Measurements from ENCODE around the gene ST3GAL2. TPM values are rescaled to one million over a fixed set of nuclear protein-coding genes. Genes with fewer than 3 reads are reported as not detected.
"Not testable (repeated sequence)": the region's sequence is repeated elsewhere in the genome, so short reads cannot be mapped to it uniquely, and the experiment has no call there.

ST3GAL2 gene
- total RNA-seq, 1 experiment from 2014 or later: 8.9 TPM

DNA sequence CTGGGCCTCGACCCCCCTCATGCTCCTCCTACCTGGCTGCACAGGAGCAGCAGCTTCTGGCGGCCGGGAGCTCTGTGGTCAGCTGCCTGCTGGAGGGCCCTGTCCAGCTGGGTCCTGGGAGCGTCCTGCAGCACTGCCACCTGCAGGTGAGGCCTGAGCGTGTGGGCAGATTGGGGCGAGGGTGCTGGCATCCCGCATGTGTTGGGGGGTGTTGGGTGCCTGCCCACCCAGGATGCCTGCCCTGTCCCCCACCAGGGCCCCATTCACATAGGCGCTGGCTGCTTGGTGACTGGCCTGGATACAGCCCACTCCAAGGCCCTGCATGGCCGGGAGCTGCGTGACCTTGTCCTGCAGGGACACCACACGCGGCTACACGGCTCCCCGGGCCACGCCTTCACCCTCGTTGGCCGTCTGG, 32.0 kb upstream of the ST3GAL2 start:
- Histone ChIP-seq H3K36me3 (no peaks in the 10 kb centered on the region), H3K27me3 (no peaks in the 10 kb centered on the region), H3K9me3 (no peaks in the 10 kb centered on the region), H3K4me3 (no peak overlapping the region)
- DNase-seq: no peak

GRCh38 chr16:70470141-70470926, 31.4 kb upstream of the ST3GAL2 start:
- Histone ChIP-seq H3K36me3 (no peaks in the 10 kb centered on the region), H3K4me3 (no peak overlapping the region), H3K9me3 (no peaks in the 10 kb centered on the region), H3K27me3 (no peaks in the 10 kb centered on the region)
- no peak for DNase-seq

DNA sequence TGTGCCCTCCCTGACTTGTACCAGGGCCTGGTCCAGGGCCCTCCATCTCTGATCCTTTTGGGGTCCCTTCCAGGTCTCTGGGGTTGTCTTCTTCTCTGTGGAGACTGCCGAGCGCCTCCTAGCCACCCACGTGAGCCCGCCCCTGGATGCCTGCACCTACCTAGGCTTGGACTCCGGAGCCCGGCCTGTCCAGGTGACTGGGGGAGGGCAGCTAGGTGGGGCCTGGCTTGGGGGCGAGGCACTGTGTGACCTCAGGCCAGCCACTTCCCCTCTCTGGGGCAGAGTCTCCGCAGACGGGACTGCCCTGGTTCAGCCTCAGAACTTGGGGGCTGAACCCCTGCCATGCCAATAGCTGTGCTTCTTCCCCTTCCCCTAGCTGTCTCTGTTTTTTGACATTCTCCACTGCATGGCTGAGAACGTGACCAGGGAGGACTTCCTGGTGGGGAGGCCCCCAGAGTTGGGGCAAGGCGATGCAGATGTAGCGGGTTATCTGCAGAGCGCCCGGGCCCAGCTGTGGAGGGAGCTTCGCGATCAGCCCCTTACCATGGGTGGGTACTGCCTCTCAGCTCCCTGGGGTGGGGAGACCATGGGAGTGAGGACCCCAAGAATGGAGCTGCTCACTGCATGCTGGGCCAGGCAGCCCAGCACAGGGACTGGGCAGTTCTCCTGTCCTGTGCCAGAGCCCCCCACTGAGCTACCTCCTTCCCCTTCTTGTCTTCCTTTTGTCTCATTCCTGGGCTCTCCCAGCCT, 30.1 kb upstream of the ST3GAL2 start:
- Histone ChIP-seq H3K9me3 (no peaks in the 10 kb centered on the region), H3K36me3 (no peaks in the 10 kb centered on the region), H3K4me3 (no peak overlapping the region), H3K27me3 (no peaks in the 10 kb centered on the region)
- no peak for DNase-seq

DNA sequence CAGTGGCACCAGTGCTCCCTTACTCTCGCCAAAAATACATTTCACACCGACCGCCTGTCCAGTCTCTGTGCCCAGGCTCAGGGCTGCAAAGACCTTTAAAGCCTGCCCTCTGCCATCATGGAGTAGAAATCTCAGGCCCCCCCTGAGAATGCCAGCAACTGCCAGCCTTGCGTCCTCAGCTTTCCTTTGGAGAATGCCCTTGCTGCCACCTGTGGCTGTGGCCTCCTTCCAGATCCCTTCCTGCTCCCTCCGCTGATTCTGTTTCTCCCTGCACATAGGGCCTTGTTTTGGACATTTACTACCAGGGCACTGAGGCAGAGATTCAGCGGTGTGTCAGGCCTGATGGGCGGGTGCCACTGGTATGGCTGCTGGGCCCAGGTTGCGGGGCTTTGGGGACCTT, 28.7 kb upstream of the ST3GAL2 start:
- Histone ChIP-seq H3K9me3 (no peaks in the 10 kb centered on the region), H3K27me3 (no peaks in the 10 kb centered on the region), H3K4me3 (no peak overlapping the region), H3K36me3 (no peaks in the 10 kb centered on the region)
- no peak for DNase-seq

DNA sequence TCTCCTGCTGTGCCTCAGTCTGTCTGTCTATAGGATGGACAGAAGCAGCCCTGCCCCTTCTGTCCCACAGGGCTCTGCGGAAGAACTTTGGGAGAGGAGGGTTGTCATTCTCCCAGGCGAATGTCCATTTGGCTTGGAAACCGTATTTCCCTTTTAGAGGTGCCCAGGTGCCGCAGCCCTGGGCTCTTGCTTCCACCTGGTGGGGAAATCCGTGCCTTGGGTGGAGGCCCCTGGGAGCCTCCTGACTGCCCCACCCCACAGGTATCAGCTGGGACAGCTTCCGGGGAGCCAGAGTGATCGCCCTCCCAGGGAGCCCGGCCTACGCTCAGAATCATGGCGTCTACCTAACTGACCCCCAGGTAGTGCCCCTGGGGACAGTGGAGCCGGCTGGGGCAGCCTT, 28.2 kb upstream of the ST3GAL2 start:
- DNase-seq: no peak
- Histone ChIP-seq H3K27me3 (no peaks in the 10 kb centered on the region), H3K4me3 (no peak overlapping the region), H3K9me3 (no peaks in the 10 kb centered on the region), H3K36me3 (no peaks in the 10 kb centered on the region)

GRCh38 chr16:70466805-70467076, 27.8 kb upstream of the ST3GAL2 start:
- no peaks in the 10 kb centered on the region for H3K9me3 ChIP-seq
- no peaks in the 10 kb centered on the region for H3K36me3 ChIP-seq
- no peak for DNase-seq
- no peak overlapping the region for H3K4me3 ChIP-seq
- H3K27me3 ChIP-seq: no peaks in the 10 kb centered on the region

DNA sequence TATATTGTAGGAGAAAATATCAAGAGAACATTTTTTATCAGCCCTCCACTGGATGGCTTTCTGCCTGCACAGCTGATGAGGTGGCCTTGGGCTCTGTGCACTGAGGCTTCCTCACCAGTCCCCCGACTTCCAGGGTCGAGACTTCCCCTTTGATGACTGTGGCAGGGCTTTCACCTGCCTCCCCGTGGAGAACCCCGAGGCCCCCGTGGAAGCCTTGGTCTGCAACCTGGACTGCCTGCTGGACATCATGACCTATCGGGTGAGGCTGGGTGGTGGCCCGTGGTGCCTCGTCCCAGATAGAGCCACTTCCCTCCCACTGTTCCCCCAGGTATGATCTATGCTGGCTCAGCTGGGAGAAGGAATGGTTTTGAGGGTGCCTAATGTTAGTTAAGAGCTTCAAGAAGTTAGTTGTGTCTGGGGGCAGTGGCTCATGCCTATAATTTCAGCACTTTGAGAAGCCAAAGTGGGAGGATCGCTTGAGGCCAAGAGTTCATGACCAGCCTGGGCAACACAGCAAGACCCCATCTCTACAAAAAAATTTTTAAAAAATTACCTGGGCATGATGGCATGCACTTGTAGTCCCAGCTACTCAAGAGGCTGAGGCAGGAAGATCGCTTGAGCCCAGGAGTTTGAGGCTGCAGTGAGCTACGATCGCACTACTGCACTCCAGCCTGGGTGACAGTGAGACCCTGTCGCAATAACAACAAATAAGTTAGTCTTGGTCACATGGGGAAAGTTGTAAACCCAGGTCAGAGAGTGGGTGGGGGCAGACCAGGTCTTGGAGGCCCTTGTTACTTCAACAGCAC, 27.3 kb upstream of the ST3GAL2 start:
- Histone ChIP-seq H3K9me3 (no peaks in the 10 kb centered on the region), H3K36me3 (no peaks in the 10 kb centered on the region), H3K27me3 (no peaks in the 10 kb centered on the region), H3K4me3 (no peak overlapping the region)
- no peak for DNase-seq

DNA sequence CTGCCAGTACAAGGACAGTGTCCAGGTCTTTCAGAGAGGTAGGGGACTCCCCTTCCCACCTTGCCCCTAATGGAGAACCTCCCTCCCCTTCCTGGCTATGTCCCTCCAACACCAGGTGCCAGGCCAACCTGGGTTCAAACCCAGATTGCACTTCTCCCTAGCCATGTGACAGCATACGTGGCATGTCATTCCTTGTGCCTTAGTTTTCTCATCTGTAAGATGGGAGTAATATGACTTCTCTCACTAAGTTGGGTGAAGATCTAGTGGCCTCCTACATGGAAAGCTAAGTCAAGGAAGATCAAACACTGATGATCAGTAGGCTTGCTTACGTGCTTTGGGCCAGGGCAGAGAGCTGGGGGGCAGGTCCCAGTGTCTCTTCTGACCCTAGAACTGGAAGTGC, 24.3 kb upstream of the ST3GAL2 start:
- H3K4me3 ChIP-seq: no peak overlapping the region
- DNase-seq: no peak
- no peaks in the 10 kb centered on the region for H3K9me3 ChIP-seq

DNA sequence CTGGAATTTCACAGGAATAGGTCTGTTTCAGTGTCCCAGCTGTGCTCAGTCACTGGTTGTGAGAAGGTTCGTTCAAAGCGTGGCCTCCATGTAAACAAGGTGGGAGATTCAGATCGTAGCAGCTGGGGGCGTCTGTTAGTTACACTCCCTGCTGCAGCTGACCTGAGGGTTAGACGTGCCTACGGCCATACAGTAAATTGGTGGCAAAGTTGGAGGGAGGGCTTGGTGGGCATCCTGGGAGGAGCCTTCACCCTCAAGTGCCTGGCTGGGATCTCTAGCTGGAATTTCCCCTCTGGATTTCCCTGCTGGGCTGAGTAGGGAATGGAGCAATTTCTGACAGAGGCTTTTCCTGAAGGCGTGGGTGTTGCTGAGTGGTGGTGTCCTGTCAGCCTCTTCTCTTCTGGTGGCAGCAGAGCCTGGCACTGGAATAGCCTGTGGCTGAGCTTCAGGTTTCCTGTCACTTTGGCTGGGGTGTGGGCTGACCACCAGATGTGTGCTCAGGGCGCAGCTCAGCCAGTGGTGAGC, 21.9 kb upstream of the ST3GAL2 start:
- DNase-seq: no peak
- no peak overlapping the region for H3K4me3 ChIP-seq
- H3K36me3 ChIP-seq: no peaks in the 10 kb centered on the region
- no peaks in the 10 kb centered on the region for H3K9me3 ChIP-seq
- H3K27me3 ChIP-seq: no peaks in the 10 kb centered on the region

More for the DNA sequence above, 24.3 kb upstream of the ST3GAL2 start:
- Histone ChIP-seq H3K27me3 (no peaks in the 10 kb centered on the region), H3K36me3 (no peaks in the 10 kb centered on the region)

DNA sequence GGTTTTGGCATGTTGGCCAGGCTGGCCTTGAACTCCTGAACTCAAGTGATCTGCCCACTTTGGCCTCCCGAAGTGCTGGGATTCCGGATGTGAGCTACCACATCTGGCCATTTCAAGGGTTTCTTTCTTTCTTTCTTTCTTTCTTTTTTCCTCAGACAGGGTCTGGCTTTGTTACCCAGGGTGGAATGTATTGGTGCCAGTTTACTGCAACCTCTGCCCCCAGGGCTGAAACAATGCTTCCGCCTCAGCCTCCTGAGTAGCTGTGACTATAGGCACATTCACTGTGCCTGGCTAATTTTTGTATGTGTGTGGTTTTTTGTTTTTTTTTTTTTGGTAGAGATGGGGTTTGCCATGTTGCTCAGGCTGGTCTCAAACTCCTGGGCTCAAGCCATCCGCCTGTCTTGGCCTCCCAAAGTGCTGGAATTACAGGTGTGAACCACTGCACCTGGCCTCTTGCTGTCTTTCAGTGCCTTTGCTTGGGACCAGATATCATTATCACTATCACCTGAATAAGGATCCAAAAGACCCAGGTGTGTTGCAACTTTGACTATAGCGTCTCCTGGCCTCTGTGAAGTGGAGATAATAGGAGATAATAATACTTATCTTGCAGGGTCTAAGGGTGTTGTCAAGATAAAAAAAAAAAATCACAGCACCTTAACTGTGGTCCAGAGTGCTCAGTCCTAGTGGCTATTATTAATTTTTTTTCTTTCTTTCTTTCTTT, 18.7 kb upstream of the ST3GAL2 start:
- H3K27me3 ChIP-seq: no peaks in the 10 kb centered on the region
- no peaks in the 10 kb centered on the region for H3K9me3 ChIP-seq
- H3K36me3 ChIP-seq: no peaks in the 10 kb centered on the region
- no peak for DNase-seq
- H3K4me3 ChIP-seq: no peak overlapping the region

- DNase-seq: no peak
- no peaks in the 10 kb centered on the region for H3K9me3 ChIP-seq
- no peak overlapping the region for H3K4me3 ChIP-seq
- H3K27me3 ChIP-seq: no peaks in the 10 kb centered on the region
- H3K36me3 ChIP-seq: no peaks in the 10 kb centered on the region
Observed at GRCh38 chr16:70455910-70456309, 17.0 kb upstream of the ST3GAL2 start.

- no peaks in the 10 kb centered on the region for H3K27me3 ChIP-seq
- peak; percentile 59 for DNase-seq
- H3K36me3 ChIP-seq: no peaks in the 10 kb centered on the region
- peak within 1 kb of the TSS; percentile 86 for H3K4me3 ChIP-seq
- no peaks in the 10 kb centered on the region for H3K9me3 ChIP-seq
Observed at GRCh38 chr16:70454222-70455034, 15.5 kb upstream of the ST3GAL2 start, which contains the start of gene FCSK. Gene FCSK, plus strand, starts transcription at chr16:70454595. Its CDS starts 8,596 bp downstream, at chr16:70463191.

GRCh38 chr16:70453892-70454221, 15.0 kb upstream of the ST3GAL2 start:
- Histone ChIP-seq H3K27me3 (no peaks in the 10 kb centered on the region), H3K4me3 (peak overlapping the region; percentile 86), H3K9me3 (no peaks in the 10 kb centered on the region), H3K36me3 (no peaks in the 10 kb centered on the region)
- DNase-seq: no peak

- H3K27me3 ChIP-seq: no peaks in the 10 kb centered on the region
- no peaks in the 10 kb centered on the region for H3K9me3 ChIP-seq
- no peaks in the 10 kb centered on the region for H3K36me3 ChIP-seq
- H3K4me3 ChIP-seq: peak overlapping the region; percentile 86
- DNase-seq: no peak
Observed at GRCh38 chr16:70453117-70453891, 14.4 kb upstream of the ST3GAL2 start.

DNA sequence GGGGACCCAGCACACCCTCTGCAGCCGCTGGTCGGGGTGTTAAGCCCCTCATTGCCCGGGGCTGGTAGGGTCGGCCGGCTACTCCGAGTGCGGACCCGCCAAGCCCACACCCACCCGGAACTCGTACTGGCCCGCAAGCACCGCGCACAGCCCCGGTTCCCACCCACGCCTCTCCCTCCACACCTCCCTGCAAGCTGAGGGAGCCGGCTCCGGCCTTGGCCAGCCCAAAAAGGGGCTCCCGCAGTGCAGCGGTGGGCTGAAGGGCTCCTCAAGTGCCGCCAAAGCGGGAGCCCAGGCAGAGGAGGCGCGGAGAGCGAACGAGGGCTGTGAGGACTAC, 12.1 kb upstream of the ST3GAL2 start:
- not testable (repeated sequence) for DNase-seq, H3K9me3 ChIP-seq, H3K4me3 ChIP-seq, H3K27me3 ChIP-seq, H3K36me3 ChIP-seq
